HG02852 (cell line): Measurements from ENCODE around the gene GLO1.
"Not testable (repeated sequence)": the region's sequence is repeated elsewhere in the genome, so short reads cannot be mapped to it uniquely, and the experiment has no call there.

Source experiments
- ATAC-seq: cut with Tn5 transposase; IDR thresholded peaks from one replicate; pipeline ENCODE4 v1.9.1; 2021; ENCODE audit warnings: mild to moderate bottlenecking, moderate library complexity; ENCODE audit not compliant: unreplicated experiment

The GLO1 gene

GRCh38 chr6:38708496-38708895 is 5.6 kb upstream of the GLO1 start:
- ATAC-seq = no peak

- ATAC-seq = no peak
Measured at GRCh38 chr6:38705924-38706323, 3.0 kb upstream of the GLO1 start.

- ATAC-seq = no peak
Measured at GRCh38 chr6:38703949-38704590, 1.1 kb upstream of the GLO1 start.

- ATAC-seq = no peak
Measured at GRCh38 chr6:38701551-38701950, 1.4 kb downstream of the GLO1 start.

- not testable (repeated sequence) for ATAC-seq
Measured at GRCh38 chr6:38699702-38700101, 3.2 kb downstream of the GLO1 start.

GRCh38 chr6:38697846-38698245 is 5.1 kb downstream of the GLO1 start:
- ATAC-seq = no peak

- no peak for ATAC-seq
Measured at GRCh38 chr6:38696345-38696744, 6.6 kb downstream of the GLO1 start.

GRCh38 chr6:38695933-38696332 is 7.0 kb downstream of the GLO1 start:
- ATAC-seq = no peak

- no peak for ATAC-seq
Measured at GRCh38 chr6:38695227-38695900, 7.6 kb downstream of the GLO1 start.

- no peak for ATAC-seq
Measured at GRCh38 chr6:38688579-38689087, 14.3 kb downstream of the GLO1 start.

GRCh38 chr6:38687549-38687948 is 15.4 kb downstream of the GLO1 start:
- no peak for ATAC-seq

GRCh38 chr6:38687043-38687353 is 15.9 kb downstream of the GLO1 start:
- ATAC-seq = no peak

GRCh38 chr6:38686270-38687042 is 16.5 kb downstream of the GLO1 start:
- no peak for ATAC-seq

GRCh38 chr6:38684904-38685303 is 18.0 kb downstream of the GLO1 start:
- no peak for ATAC-seq

GRCh38 chr6:38684237-38684636 is 18.7 kb downstream of the GLO1 start:
- ATAC-seq = no peak

- ATAC-seq = no peak
Measured at GRCh38 chr6:38681850-38682249, 21.1 kb downstream of the GLO1 start.

- ATAC-seq = no peak
Measured at GRCh38 chr6:38679668-38680067, 23.3 kb downstream of the GLO1 start.

- no peak for ATAC-seq
Measured at GRCh38 chr6:38678178-38678760, 24.7 kb downstream of the GLO1 start.

GRCh38 chr6:38676974-38677544 is 25.9 kb downstream of the GLO1 start:
- ATAC-seq = no peak

- no peak for ATAC-seq
Measured at GRCh38 chr6:38676236-38676973, 26.5 kb downstream of the GLO1 start.
